Measurements from ENCODE around the gene PRIM1.

GRCh38 chr12:56773113-56773512, 21.0 kb upstream of the PRIM1 start:
- TF ChIP-seq, protein P1, sequence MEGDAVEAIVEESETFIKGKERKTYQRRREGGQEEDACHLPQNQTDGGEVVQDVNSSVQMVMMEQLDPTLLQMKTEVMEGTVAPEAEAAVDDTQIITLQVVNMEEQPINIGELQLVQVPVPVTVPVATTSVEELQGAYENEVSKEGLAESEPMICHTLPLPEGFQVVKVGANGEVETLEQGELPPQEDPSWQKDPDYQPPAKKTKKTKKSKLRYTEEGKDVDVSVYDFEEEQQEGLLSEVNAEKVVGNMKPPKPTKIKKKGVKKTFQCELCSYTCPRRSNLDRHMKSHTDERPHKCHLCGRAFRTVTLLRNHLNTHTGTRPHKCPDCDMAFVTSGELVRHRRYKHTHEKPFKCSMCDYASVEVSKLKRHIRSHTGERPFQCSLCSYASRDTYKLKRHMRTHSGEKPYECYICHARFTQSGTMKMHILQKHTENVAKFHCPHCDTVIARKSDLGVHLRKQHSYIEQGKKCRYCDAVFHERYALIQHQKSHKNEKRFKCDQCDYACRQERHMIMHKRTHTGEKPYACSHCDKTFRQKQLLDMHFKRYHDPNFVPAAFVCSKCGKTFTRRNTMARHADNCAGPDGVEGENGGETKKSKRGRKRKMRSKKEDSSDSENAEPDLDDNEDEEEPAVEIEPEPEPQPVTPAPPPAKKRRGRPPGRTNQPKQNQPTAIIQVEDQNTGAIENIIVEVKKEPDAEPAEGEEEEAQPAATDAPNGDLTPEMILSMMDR (IDR thresholded peaks at IDR 0.05; ENCODE audit: low read depth, low read length): no peak
- no peak for TF ChIP-seq EZH2phosphoT487 (IDR thresholded peaks at IDR 0.05; ENCODE audit: low read depth)
